ENCODE data around the gene KCNQ5. TPM values are rescaled to one million over a fixed set of nuclear protein-coding genes. Genes with fewer than 3 reads are reported as not detected.

Gene KCNQ5
- polyA plus RNA-seq, 1 donor from 2014 or later = 6.9 TPM

DNA sequence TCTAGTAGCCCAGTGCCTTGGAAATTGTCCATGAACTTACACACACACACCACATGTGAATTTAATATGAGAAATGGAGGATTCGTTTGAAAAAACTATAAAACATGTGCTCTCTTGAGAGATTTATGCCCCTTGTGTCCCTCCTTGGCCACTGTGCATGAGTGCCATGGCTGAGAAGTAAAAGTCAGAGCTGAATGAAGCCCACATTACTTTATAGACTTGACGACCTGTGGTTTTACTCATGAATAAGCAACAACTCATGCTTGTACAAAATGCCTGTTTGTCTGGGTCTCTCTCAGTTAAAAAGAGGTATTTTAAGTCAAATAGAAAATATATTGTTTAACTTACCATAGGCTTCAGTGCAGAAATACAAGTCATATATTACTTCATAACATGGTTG lies 102.7 kb downstream of the KCNQ5 start:
- Mint-ChIP-seq H3K27me3 (no peaks in the 10 kb centered on the region), H3K4me1 (peaks cover 9 to 16% (median 12%) of the 10 kb centered on the region in 3 donors), H3K36me3 (peaks cover 3% of the 10 kb centered on the region), H3K4me3 (peak overlapping the region in 1 of 4 donors; percentile 70), H3K9me3 (peaks cover 0 to 1% (median 0%) of the 10 kb centered on the region in 3 donors), H3K27ac (no peak overlapping the region)

DNA sequence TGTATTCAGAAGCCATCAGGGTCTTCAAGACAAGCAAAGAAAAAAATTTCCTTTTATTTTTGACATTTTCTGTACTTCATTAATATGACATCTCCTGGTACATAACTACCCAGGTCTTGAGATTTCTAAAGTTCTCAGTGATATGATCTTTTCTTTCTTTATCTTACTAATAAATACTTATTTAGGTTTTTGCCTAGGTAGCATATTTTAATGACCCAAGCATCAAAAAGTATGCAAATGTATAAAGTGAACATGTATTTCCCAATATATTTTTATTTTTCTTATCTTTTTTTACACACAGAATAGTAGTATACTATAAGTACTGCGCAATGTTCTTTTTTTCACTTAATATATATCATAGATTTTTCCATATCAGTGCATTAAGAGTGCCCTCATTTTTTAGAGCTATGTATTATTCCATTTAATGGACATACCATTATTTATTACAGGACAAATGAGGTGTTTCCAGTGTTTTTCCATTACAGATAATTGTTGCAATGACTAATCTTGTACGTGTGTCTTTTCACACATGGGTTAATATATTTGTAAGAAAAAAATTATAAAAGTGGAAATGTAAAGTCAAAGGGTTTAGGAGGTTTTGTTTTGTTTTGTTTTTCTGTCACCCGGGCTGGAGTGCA lies 107.0 kb downstream of the KCNQ5 start:
- H3K9me3 Mint-ChIP-seq = peaks cover 0 to 1% (median 0%) of the 10 kb centered on the region in 3 donors
- peaks cover 5 to 11% (median 7%) of the 10 kb centered on the region in 3 donors for H3K4me1 Mint-ChIP-seq
- H3K4me3 Mint-ChIP-seq = no peak overlapping the region
- H3K27me3 Mint-ChIP-seq = no peaks in the 10 kb centered on the region
- peaks cover 3% of the 10 kb centered on the region for H3K36me3 Mint-ChIP-seq
- no peak overlapping the region for H3K27ac Mint-ChIP-seq

DNA sequence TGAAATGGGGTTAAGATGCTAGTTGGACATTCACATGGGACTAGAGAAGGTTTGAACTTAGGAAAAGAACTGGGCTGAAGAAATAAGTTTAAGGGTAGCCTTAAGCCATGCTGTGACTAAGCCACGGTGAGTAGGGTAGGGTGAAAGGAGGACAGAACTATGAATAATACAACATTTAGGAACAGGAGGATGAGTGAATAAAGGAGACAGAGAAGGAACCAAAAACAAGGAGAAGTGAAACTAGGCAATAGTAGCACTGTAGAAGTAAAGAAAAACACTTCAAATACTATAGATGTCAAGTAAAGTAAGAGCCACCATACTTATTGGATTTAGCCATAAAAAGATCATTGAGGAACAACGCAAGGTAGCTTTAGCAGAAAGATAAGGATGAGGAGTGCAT lies 111.2 kb downstream of the KCNQ5 start:
- Mint-ChIP-seq H3K9me3 (peaks cover 0 to 1% (median 0%) of the 10 kb centered on the region in 3 donors), H3K27ac (no peak overlapping the region), H3K4me1 (peaks cover 0 to 3% (median 0%) of the 10 kb centered on the region in 3 donors), H3K36me3 (no peaks in the 10 kb centered on the region), H3K4me3 (no peak overlapping the region), H3K27me3 (no peaks in the 10 kb centered on the region)

- H3K9me3 Mint-ChIP-seq = no peaks in the 10 kb centered on the region
- H3K4me1 Mint-ChIP-seq = peaks cover 28 to 36% (median 31%) of the 10 kb centered on the region in 3 donors
- H3K27ac Mint-ChIP-seq = no peak overlapping the region
- no peak overlapping the region for H3K4me3 Mint-ChIP-seq
- H3K27me3 Mint-ChIP-seq = no peaks in the 10 kb centered on the region
- no peaks in the 10 kb centered on the region for H3K36me3 Mint-ChIP-seq
Observed at GRCh38 chr6:72738091-72738490, 116.2 kb downstream of the KCNQ5 start.

- H3K9me3 Mint-ChIP-seq = no peaks in the 10 kb centered on the region
- H3K4me3 Mint-ChIP-seq = peak overlapping the region in 2 of 4 donors; percentile 83 to 93
- H3K27me3 Mint-ChIP-seq = no peaks in the 10 kb centered on the region
- H3K36me3 Mint-ChIP-seq = no peaks in the 10 kb centered on the region
- peaks cover 28 to 36% (median 31%) of the 10 kb centered on the region in 3 donors for H3K4me1 Mint-ChIP-seq
- H3K27ac Mint-ChIP-seq = no peak overlapping the region
Observed at GRCh38 chr6:72739368-72739779, 117.5 kb downstream of the KCNQ5 start.

DNA sequence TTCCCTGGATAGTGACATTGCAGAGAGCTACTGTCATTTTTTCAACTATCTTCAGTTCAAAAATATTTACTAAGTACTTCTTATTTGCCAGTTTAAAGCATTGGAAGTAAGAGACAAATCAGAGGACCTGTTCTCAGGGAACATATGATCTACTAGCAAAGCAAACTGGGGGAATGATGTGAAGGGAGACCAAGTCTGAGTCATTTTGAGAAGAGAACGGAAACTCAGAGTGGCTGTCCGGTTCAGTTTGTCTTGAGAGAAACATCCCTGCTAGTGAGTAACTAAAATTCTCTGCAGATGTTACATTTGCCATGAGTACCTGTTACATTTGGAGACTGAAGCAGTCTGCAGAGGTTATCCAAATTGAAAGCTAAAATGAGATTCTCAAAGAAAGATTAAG lies 118.3 kb downstream of the KCNQ5 start:
- no peaks in the 10 kb centered on the region for H3K36me3 Mint-ChIP-seq
- H3K27ac Mint-ChIP-seq = peak overlapping the region in 1 of 3 donors; percentile 60
- H3K4me3 Mint-ChIP-seq = peak overlapping the region in 1 of 4 donors; percentile 81
- H3K4me1 Mint-ChIP-seq = peaks cover 28 to 36% (median 31%) of the 10 kb centered on the region in 3 donors
- no peaks in the 10 kb centered on the region for H3K27me3 Mint-ChIP-seq
- no peaks in the 10 kb centered on the region for H3K9me3 Mint-ChIP-seq

DNA sequence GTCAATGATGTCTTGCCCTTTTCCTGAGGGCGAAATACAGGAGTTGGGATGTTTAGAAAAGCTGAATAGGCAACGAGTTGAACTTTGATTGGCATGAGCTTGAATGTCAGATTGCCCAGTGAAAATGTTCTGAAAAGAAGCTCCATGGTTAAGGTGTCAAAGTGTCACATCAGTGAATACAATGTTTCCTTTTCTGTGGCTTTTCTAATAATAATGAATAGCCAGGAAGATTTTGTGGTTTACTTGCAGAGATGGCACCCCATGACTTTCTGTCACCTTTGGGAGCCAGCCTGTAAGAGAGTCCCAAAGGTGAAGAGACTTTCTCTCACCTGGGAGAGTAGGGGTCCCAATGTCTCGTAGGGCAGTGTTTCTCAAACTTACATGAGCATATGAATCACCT lies 119.2 kb downstream of the KCNQ5 start:
- H3K27me3 Mint-ChIP-seq = no peaks in the 10 kb centered on the region
- H3K9me3 Mint-ChIP-seq = no peaks in the 10 kb centered on the region
- peaks cover 28 to 42% (median 35%) of the 10 kb centered on the region in 3 donors for H3K4me1 Mint-ChIP-seq
- H3K4me3 Mint-ChIP-seq = peak overlapping the region in 2 of 4 donors; percentile 47 to 61
- no peak overlapping the region for H3K27ac Mint-ChIP-seq
- H3K36me3 Mint-ChIP-seq = peaks cover 2% of the 10 kb centered on the region

DNA sequence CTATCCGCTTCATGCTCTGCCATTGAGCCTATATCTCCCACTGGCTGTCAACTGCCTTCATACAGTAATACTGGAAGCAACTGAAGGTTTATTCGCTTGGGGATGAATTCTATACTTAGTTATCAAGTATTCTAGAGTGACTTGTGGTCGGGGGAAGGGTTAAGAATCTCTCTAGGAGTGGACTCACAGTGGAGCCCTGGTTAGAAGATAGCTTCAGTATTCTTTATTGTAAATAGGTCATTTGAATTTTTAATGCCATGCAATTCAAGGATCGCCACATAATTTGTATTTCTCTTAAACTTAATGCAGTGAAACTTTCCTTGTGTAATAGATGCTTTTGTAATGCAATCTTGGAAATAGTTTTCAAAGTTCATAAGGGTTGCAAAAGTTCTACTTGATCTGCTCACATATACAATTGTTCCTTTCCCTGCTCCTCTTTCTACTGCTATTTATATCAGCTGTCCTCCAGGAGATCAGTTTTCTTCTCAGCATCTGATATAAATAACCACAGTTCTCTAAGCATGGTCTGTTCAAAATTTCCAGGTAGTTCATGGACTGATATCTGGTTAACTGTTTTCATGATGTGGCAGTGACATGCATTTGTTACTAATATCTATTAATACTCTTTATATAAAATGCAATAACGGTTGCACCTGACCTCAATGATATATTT lies 120.3 kb downstream of the KCNQ5 start:
- H3K27ac Mint-ChIP-seq = no peak overlapping the region
- no peaks in the 10 kb centered on the region for H3K27me3 Mint-ChIP-seq
- peaks cover 28 to 46% (median 35%) of the 10 kb centered on the region in 3 donors for H3K4me1 Mint-ChIP-seq
- no peak overlapping the region for H3K4me3 Mint-ChIP-seq
- peaks cover 2% of the 10 kb centered on the region for H3K36me3 Mint-ChIP-seq
- no peaks in the 10 kb centered on the region for H3K9me3 Mint-ChIP-seq

DNA sequence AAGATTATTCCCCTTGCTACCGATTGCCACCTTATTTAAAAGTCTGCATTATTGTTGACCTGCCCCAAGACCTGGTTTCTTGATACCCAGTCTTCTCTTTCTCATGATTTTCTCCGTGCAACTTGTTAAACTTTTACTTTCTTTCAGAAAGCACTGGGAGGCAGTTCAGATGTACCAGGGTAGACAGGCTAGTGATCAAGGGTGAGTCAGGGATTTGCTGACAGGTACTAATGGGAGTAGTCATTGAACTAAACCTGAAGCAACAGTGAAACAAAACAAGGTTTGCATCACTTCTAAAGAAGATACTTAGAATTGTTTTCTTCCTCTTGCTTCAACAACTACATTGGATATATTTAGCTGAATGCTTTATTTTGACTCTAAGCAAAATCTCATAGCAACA lies 124.4 kb downstream of the KCNQ5 start:
- H3K36me3 Mint-ChIP-seq = peaks cover 2% of the 10 kb centered on the region
- H3K27ac Mint-ChIP-seq = no peak overlapping the region
- no peaks in the 10 kb centered on the region for H3K27me3 Mint-ChIP-seq
- H3K4me3 Mint-ChIP-seq = no peak overlapping the region
- H3K4me1 Mint-ChIP-seq = peaks cover 7 to 18% (median 12%) of the 10 kb centered on the region in 3 donors
- no peaks in the 10 kb centered on the region for H3K9me3 Mint-ChIP-seq

DNA sequence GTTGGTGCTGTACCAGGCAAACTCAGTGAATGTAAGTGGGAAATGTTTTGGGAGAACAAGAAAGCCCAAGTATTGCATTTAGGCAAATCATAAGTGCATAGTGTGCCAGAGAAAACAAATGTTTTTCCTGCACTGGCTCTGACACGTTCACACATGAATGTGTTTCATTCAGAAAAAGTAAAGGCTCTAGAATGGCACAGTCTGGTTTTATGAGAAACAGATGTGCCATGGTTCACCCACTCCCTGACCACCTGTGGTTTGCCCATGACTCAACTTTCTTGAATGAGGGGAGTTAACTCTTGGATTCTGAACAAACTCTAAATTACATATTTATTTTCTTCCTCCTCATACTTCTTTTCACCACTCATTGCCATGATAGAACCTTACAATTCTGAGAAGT lies 126.9 kb downstream of the KCNQ5 start:
- no peak overlapping the region for H3K4me3 Mint-ChIP-seq
- peaks cover 2% of the 10 kb centered on the region for H3K36me3 Mint-ChIP-seq
- H3K27me3 Mint-ChIP-seq = no peaks in the 10 kb centered on the region
- H3K27ac Mint-ChIP-seq = no peak overlapping the region
- no peaks in the 10 kb centered on the region for H3K9me3 Mint-ChIP-seq
- peaks cover 3 to 10% (median 4%) of the 10 kb centered on the region in 3 donors for H3K4me1 Mint-ChIP-seq

DNA sequence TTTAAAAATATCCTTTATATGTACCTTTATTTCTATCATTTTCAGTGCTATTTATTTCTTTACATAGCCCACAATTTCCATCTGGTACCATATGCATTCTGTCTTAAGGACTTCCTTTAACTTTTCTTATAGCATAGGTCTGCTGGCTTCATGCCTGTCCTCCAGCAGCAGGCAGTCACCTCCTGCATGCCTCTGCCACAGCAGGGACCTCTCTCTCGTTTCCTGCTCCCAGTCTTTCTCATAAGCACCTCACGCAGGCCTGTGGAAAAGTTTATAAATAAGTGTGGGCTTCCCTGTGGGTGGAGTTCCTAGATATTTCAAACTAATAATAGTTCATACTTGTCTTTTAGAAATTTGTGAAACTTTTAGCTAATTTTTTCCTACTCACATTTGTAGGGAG lies 133.9 kb downstream of the KCNQ5 start:
- Mint-ChIP-seq H3K36me3 (peaks cover 6% of the 10 kb centered on the region), H3K4me3 (no peak overlapping the region), H3K27ac (no peak overlapping the region), H3K9me3 (no peaks in the 10 kb centered on the region), H3K4me1 (no peaks in the 10 kb centered on the region), H3K27me3 (no peaks in the 10 kb centered on the region)

DNA sequence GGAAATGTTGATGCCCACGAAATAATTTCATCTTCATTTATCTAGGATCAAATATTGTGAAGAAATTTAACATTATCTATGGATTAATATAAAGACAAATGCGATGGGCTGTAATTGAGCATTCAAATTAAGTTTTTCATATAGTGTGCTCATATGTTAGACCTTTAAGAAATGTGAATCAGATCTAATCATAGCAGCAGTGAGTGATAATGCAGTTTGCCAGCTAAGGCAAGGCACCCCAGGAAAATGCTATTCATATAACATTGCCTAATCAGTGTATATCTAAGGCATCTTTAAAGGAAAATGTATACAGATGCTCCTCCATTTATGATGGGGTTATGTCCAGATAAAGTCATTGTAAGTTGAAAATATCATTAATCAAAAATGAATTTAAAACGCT lies 135.2 kb downstream of the KCNQ5 start:
- no peaks in the 10 kb centered on the region for H3K9me3 Mint-ChIP-seq
- peaks cover 6% of the 10 kb centered on the region for H3K36me3 Mint-ChIP-seq
- no peaks in the 10 kb centered on the region for H3K27me3 Mint-ChIP-seq
- H3K4me3 Mint-ChIP-seq = no peak overlapping the region
- no peaks in the 10 kb centered on the region for H3K4me1 Mint-ChIP-seq
- H3K27ac Mint-ChIP-seq = no peak overlapping the region

DNA sequence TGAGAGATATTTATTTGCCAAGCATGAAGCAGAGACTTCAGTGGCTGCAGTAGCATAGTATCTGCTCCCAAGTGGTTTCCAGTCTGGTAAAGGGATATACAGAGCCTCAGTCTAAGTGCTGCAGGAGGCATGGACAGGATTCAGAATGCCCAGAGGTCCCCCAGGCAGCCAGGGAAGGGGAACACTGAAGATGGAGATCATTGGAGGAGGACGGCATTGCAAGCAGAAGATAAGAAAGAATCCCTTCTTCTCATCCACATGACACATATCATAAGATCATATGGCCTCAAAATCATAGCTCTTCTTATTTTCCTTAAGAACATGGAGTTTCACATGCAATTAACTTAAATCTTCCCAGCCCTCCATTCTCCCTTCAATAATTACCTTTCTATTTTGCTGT lies 136.1 kb downstream of the KCNQ5 start:
- Mint-ChIP-seq H3K27me3 (no peaks in the 10 kb centered on the region), H3K9me3 (no peaks in the 10 kb centered on the region), H3K36me3 (peaks cover 6% of the 10 kb centered on the region), H3K4me1 (no peaks in the 10 kb centered on the region), H3K4me3 (no peak overlapping the region), H3K27ac (peak overlapping the region in 1 of 3 donors; percentile 9)

DNA sequence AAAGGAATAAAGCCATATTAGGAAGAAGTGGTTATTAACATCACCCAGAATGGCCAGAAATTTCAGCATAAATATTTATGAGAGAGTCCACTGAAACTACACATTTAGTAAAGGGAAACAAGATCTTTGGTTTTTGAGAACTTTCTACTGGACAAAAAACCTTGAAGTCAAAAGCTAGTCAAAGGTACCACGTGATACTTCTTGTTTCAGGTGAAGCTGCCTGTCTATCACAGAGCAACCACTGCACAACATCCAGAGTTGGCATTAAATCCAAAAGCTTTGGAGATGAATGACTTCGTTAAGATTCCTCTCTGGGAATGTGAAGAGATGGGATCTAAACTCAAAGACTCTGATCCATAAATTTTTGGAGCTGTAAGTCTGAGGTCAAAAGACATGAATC lies 137.0 kb downstream of the KCNQ5 start:
- Mint-ChIP-seq H3K4me1 (no peaks in the 10 kb centered on the region), H3K27ac (no peak overlapping the region), H3K4me3 (no peak overlapping the region), H3K9me3 (no peaks in the 10 kb centered on the region), H3K36me3 (peaks cover 6% of the 10 kb centered on the region), H3K27me3 (no peaks in the 10 kb centered on the region)

DNA sequence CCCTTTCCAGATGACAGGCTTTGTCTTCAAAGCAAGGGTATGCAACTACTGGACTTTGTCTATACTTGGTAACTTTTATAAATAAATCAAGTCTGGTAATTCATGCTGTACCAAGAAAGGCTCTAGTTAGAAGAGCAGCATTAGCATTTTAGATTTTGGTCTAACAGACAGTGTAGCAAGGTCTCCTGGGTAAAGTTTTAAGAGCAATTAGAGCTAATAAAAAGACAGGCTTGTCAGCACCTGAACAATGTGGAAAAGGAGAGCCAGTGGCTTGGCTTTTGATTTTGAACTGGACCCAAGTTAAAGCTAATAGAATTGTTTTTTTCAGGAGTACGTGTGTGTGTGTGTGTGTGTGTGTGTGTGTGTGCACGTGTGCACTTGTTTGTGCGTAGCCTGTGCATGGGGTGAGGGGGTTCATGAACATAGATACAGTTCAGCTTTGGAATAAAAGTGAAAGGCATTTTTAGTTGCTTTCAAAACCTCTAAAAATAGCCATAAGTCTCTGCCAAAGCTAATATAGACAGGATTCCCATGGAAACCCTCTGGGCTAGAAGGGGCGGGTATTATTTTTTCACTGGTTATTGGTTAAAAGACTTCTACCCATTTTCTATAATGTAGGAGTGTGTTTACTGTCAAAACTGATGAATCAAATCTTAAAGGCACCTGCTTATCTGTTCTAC lies 138.4 kb downstream of the KCNQ5 start:
- H3K27ac Mint-ChIP-seq = peak overlapping the region in 1 of 3 donors; percentile 24
- H3K4me1 Mint-ChIP-seq = no peaks in the 10 kb centered on the region
- H3K9me3 Mint-ChIP-seq = peaks cover 0 to 3% (median 0%) of the 10 kb centered on the region in 3 donors
- no peak overlapping the region for H3K4me3 Mint-ChIP-seq
- peaks cover 3% of the 10 kb centered on the region for H3K36me3 Mint-ChIP-seq
- H3K27me3 Mint-ChIP-seq = no peaks in the 10 kb centered on the region
